Measurements from ENCODE around the gene EML3. TPM values are rescaled to one million over a fixed set of nuclear protein-coding genes. Genes with fewer than 3 reads are reported as not detected.

The EML3 gene
- total and polyA plus RNA-seq, 5 donors from 2014 or later = 16.1 to 165 (median 16.8) TPM

DNA sequence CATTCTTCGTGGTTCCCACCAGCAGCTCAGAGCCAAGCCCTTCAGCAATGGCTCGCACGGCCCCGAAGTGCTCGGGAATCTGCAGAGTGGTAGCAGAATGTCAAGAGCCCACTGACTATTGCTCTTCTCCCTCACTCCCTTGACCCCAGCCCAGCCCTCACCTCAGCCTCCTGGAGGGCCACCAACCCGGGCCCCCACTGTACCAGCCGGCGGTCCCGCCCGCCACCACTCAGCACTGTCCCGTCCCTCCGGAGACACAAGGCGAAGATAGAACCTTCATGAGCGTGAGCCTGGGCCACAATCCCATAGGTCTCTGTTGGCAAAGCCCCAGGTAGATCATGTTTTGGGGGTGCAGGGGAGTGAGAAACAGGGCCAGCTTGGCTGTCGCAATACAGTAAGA is 6.7 kb downstream of the EML3 start:
- H3K4me1 Mint-ChIP-seq = peaks cover 0 to 57% (median 35%) of the 10 kb centered on the region in 4 donors
- peak overlapping the region in 2 of 4 donors; percentile 51 to 60 for H3K4me3 Mint-ChIP-seq
- H3K36me3 ChIP-seq (ENCODE audit: control insufficient read depth, insufficient read depth, low read length) = peaks cover 29% of the 10 kb centered on the region
- DNase-seq (no peak), ATAC-seq (ENCODE audit: low read depth in 2 of 2) (no peak)
- H3K27ac Mint-ChIP-seq = no peak overlapping the region
- no peak overlapping the region for H3K4me3 ChIP-seq (ENCODE audit: low read depth, low read length)
- H3K27me3 ChIP-seq (ENCODE audit: control insufficient read depth, insufficient read depth, low read length) = no peaks in the 10 kb centered on the region
- no peaks in the 10 kb centered on the region for H3K9me3 Mint-ChIP-seq
- peaks cover 33% of the 10 kb centered on the region for H3K36me3 Mint-ChIP-seq
- H3K27me3 Mint-ChIP-seq = no peaks in the 10 kb centered on the region
- no peak overlapping the region for H3K27ac ChIP-seq (ENCODE audit: insufficient read depth, low read length, poor library complexity, severe bottlenecking)
- H3K4me1 ChIP-seq (ENCODE audit: control insufficient read depth, insufficient read depth, low read length, poor library complexity, severe bottlenecking) = peaks cover 20% of the 10 kb centered on the region
- H3K9me3 ChIP-seq (ENCODE audit: control insufficient read depth in 2 of 2, low read length in 2 of 2) = no peaks in the 10 kb centered on the region

DNA sequence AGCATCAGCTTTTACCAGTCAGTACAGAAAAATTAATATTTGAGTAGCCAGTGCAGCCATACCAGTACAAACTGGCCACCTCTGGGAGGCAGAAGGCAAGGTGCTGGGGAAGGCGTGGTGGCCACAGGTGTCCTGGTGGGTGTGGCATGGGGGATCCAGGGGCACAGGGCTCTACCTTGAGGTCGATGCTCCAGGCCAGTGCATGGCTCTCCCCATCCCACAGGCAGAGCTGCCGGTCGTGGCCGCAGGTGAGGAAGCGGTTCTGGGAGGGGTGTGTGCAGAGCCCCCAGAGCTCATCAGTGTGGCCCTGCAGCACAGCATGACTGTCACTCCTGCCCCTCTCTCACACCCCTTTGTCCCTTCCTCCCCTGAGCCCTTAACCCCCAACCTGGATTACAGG is 7.1 kb downstream of the EML3 start:
- no peak overlapping the region for H3K27ac ChIP-seq (ENCODE audit: insufficient read depth, low read length, poor library complexity, severe bottlenecking)
- H3K27me3 ChIP-seq (ENCODE audit: control insufficient read depth, insufficient read depth, low read length) = no peaks in the 10 kb centered on the region
- no peak for DNase-seq
- peaks cover 19% of the 10 kb centered on the region for H3K4me1 ChIP-seq (ENCODE audit: control insufficient read depth, insufficient read depth, low read length, poor library complexity, severe bottlenecking)
- Mint-ChIP-seq H3K27ac (peak overlapping the region in 1 of 3 donors; percentile 25), H3K4me1 (peaks cover 0 to 56% (median 35%) of the 10 kb centered on the region in 4 donors), H3K9me3 (no peaks in the 10 kb centered on the region), H3K4me3 (peak overlapping the region in 1 of 4 donors; percentile 67), H3K36me3 (peaks cover 33% of the 10 kb centered on the region), H3K27me3 (no peaks in the 10 kb centered on the region)
- peaks cover 29% of the 10 kb centered on the region for H3K36me3 ChIP-seq (ENCODE audit: control insufficient read depth, insufficient read depth, low read length)
- H3K4me3 ChIP-seq (ENCODE audit: low read depth, low read length) = no peak overlapping the region
- ATAC-seq (ENCODE audit: low read depth in 2 of 2) = no peak
- no peaks in the 10 kb centered on the region for H3K9me3 ChIP-seq (ENCODE audit: control insufficient read depth in 2 of 2, low read length in 2 of 2)

DNA sequence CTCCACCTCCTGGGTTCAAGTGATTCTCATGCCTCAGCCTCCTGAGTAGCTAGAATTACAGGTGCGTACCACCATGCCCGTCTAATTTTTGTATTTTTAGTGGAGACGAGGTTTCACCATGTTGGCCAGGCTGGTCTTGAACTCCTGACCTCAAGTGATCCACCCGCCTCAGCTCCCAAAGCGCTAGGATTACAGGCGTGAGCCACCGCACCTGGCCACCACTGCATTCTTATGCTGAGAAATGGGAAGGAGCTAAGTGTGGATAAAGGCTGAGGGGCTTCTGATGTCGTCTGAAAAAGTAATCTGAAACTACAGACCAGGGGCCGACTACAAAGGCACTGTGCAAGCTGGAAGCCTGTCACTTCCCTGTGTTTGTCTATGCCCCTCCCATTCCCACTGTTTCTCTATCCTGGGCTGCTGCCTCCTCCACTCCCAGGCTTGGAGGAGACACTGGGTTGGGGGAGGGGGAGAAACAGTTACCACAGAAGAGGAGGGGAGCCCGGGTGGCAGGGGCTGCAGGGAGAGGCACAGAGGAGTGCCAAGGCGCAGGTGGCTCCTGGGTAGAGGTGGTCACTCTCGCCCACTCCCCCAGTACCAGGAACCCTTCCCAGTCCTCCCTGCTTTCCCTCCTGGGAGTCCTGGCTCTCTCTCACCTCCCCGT is 8.0 kb downstream of the EML3 start:
- DNase-seq (no peak), ATAC-seq (ENCODE audit: low read depth in 2 of 2) (no peak)
- H3K36me3 ChIP-seq (ENCODE audit: control insufficient read depth, insufficient read depth, low read length) = peaks cover 26% of the 10 kb centered on the region
- H3K9me3 ChIP-seq (ENCODE audit: control insufficient read depth in 2 of 2, low read length in 2 of 2) = no peaks in the 10 kb centered on the region
- Mint-ChIP-seq H3K27me3 (no peaks in the 10 kb centered on the region), H3K27ac (peak overlapping the region in 2 of 3 donors; percentile 9 to 56), H3K4me1 (peaks cover 5 to 58% (median 36%) of the 10 kb centered on the region in 4 donors), H3K9me3 (no peaks in the 10 kb centered on the region), H3K36me3 (peaks cover 35% of the 10 kb centered on the region), H3K4me3 (peak overlapping the region in 2 of 4 donors; percentile 91 to 95)
- H3K27me3 ChIP-seq (ENCODE audit: control insufficient read depth, insufficient read depth, low read length) = no peaks in the 10 kb centered on the region
- peaks cover 24% of the 10 kb centered on the region for H3K4me1 ChIP-seq (ENCODE audit: control insufficient read depth, insufficient read depth, low read length, poor library complexity, severe bottlenecking)
- no peak overlapping the region for H3K27ac ChIP-seq (ENCODE audit: insufficient read depth, low read length, poor library complexity, severe bottlenecking)
- H3K4me3 ChIP-seq (ENCODE audit: low read depth, low read length) = no peak overlapping the region

DNA sequence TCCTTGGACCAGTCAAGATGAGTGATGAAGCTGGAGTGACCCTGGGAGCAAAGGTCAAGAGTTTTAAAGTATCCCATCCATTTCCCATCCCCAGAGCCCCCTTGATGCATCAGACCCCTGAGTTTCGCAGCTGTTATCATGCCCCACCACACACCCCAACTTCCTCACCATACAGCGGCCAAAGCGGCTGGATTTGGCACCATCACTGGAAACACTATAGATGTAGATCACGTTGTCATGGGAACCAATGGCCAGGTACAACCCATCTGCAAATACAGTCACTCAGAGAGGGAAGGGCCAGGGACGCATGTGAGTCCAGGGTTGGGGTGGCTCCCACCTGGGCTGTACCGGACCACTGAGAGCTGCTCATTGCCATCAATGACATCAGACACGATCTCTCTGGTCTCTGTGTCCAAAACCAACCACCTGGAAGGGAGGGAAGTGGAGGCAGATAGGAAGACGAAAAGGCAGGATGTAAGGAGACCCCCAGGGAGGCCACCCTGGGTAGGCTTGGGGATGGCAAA is 8.7 kb downstream of the EML3 start:
- no peaks in the 10 kb centered on the region for H3K9me3 ChIP-seq (ENCODE audit: control insufficient read depth in 2 of 2, low read length in 2 of 2)
- Mint-ChIP-seq H3K27ac (peak overlapping the region in 2 of 3 donors; percentile 56 to 85), H3K4me1 (peaks cover 11 to 58% (median 39%) of the 10 kb centered on the region in 4 donors)

DNA sequence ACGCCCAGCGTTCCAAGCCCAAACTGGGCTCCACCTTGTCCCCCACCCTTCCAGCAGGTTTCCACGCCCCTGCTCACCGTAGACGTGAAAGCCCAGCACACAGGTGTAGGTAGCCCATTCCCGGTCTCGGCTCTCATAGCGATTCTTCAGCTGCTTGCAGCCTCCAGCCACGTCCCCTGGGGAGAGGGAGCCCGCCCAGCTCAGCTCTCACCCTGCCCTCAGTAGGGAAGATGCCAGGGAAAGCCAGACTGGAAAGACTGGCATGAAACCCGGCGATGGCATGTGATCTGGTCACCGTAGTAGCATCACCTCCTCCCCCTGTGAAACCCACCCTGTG is 9.5 kb downstream of the EML3 start:
- H3K36me3 Mint-ChIP-seq = peaks cover 47% of the 10 kb centered on the region
- peak overlapping the region in 2 of 3 donors; percentile 52 to 85 for H3K27ac Mint-ChIP-seq
- Histone ChIP-seq H3K4me3 (ENCODE audit: low read depth, low read length) (no peak overlapping the region), H3K4me1 (ENCODE audit: control insufficient read depth, insufficient read depth, low read length, poor library complexity, severe bottlenecking) (peaks cover 38% of the 10 kb centered on the region), H3K27ac (ENCODE audit: insufficient read depth, low read length, poor library complexity, severe bottlenecking) (no peak overlapping the region), H3K27me3 (ENCODE audit: control insufficient read depth, insufficient read depth, low read length) (no peaks in the 10 kb centered on the region), H3K36me3 (ENCODE audit: control insufficient read depth, insufficient read depth, low read length) (peaks cover 25% of the 10 kb centered on the region), H3K9me3 (ENCODE audit: control insufficient read depth in 2 of 2, low read length in 2 of 2) (no peaks in the 10 kb centered on the region)
- peak overlapping the region; percentile 82 to 95 (median 87) for H3K4me3 Mint-ChIP-seq
- H3K4me1 Mint-ChIP-seq = peaks cover 11 to 59% (median 43%) of the 10 kb centered on the region in 4 donors
- H3K27me3 Mint-ChIP-seq = no peaks in the 10 kb centered on the region
- no peak for ATAC-seq (ENCODE audit: low read depth in 2 of 2)
- DNase-seq = no peak
- no peaks in the 10 kb centered on the region for H3K9me3 Mint-ChIP-seq

More for the DNA sequence above, 8.7 kb downstream of the EML3 start:
- Mint-ChIP-seq H3K36me3 (peaks cover 41% of the 10 kb centered on the region), H3K9me3 (no peaks in the 10 kb centered on the region), H3K4me3 (peak overlapping the region; percentile 82 to 95 (median 87)), H3K27me3 (no peaks in the 10 kb centered on the region)
- no peak overlapping the region for H3K4me3 ChIP-seq (ENCODE audit: low read depth, low read length)
- peaks cover 30% of the 10 kb centered on the region for H3K4me1 ChIP-seq (ENCODE audit: control insufficient read depth, insufficient read depth, low read length, poor library complexity, severe bottlenecking)
- H3K36me3 ChIP-seq (ENCODE audit: control insufficient read depth, insufficient read depth, low read length) = peaks cover 26% of the 10 kb centered on the region
- no peaks in the 10 kb centered on the region for H3K27me3 ChIP-seq (ENCODE audit: control insufficient read depth, insufficient read depth, low read length)
- no peak for DNase-seq
- ATAC-seq (ENCODE audit: low read depth in 2 of 2) = no peak
- no peak overlapping the region for H3K27ac ChIP-seq (ENCODE audit: insufficient read depth, low read length, poor library complexity, severe bottlenecking)

DNA sequence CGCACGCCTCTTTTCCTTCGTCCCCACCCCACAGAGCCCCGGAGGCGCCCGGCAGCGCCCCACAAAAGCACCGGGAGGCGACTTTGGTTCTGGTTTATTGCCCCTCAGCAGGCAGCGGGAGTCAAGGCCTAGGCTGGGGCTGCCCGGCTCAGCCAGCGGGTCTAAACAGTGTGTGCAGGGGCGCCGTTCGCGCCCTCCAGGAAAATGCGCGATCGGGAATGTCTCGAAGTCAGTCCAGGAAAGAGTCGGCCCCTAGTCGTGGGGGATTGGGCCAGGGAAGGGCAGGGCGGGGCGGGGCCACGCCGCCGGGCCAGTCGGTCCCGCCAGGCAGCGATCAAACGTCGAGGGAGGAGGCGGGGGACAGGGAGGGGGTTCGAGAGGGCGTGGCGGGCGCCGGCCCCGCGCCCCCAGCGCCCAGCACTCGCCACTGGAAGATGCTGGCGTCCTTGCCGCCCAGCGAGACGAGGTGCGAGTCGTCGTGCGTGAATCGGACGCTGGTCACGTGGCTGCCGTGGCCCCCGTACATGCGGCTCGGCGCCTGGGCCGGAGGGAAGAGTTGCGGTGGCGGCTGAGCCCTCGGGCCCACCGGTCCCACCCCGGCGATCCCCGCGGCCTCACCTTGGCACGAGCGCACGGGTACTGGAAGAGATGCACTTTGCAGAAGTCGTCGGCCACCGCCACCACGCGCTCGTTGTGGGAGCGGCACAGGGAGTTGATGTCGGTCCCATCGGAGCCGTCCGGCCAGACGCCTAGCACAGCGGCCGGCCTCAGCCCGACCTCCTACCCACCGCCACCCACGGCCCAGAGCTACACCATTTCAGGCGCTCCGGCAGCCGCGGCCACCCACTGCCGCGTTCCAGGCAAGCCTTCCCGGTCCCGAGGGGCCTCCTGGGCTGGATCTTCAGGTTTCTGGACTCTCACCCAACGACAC is 10.2 kb downstream of the EML3 start:
- Mint-ChIP-seq H3K9me3 (no peaks in the 10 kb centered on the region), H3K36me3 (peaks cover 47% of the 10 kb centered on the region), H3K27me3 (no peaks in the 10 kb centered on the region), H3K4me1 (peaks cover 11 to 59% (median 44%) of the 10 kb centered on the region in 4 donors), H3K27ac (peak overlapping the region; percentile 92 to 97 (median 96)), H3K4me3 (peak overlapping the region; percentile 95 to 100 (median 96))
- Histone ChIP-seq H3K4me1 (ENCODE audit: control insufficient read depth, insufficient read depth, low read length, poor library complexity, severe bottlenecking) (peaks cover 44% of the 10 kb centered on the region), H3K4me3 (ENCODE audit: low read depth, low read length) (peak overlapping the region; percentile 57), H3K27ac (ENCODE audit: insufficient read depth, low read length, poor library complexity, severe bottlenecking) (peak overlapping the region; percentile 90), H3K36me3 (ENCODE audit: control insufficient read depth, insufficient read depth, low read length) (peaks cover 30% of the 10 kb centered on the region), H3K9me3 (ENCODE audit: control insufficient read depth in 2 of 2, low read length in 2 of 2) (no peaks in the 10 kb centered on the region), H3K27me3 (ENCODE audit: control insufficient read depth, insufficient read depth, low read length) (no peaks in the 10 kb centered on the region)
- DNase-seq (peak in 1 of 3 donors; percentile 40), ATAC-seq (ENCODE audit: low read depth in 2 of 2) (no peak)

DNA sequence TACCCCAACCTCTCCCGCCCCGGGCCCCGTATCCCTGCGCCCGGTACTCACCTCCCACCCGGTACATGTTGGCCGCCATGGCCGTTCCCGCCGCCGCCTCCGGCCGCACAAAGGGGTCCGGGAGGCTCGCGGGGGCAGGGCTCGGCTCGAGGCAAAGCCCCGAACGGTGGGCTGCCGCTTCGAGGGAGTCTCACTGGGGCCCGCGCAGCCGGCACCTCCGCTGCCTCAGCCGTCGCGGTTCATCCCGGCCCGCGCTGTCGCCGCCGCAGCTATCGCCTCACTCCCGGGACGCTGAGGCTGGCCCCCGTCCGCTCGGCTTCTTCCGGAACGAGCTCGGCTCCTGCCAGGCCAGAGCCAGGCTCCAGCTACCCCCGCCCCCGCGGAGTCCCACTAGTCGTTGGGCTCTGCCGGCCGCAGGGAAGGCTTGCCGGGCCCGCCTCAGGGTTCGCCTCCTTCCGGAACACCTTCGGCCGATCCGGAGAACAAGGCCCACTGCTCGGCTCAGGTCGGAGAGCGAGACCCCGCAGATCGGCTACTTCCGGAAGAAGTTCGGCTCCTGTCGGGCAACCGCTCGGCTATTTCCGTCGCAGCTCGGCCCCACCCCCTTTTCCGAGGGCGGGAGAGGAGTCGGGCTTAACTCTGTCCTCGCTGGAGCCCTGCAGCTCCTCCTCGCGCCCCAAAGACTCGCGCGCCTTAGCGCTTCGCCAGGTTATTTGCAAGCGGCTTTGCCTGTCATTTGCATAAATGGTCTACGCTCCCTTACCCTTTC is 11.0 kb downstream of the EML3 start, which contains the start of gene MTA2:
MTA2 (minus strand) TSS at position 494 of the 769 bp plus-strand sequence; CDS start at position 79, 415 bp downstream.
- no peaks in the 10 kb centered on the region for H3K27me3 ChIP-seq (ENCODE audit: control insufficient read depth, insufficient read depth, low read length)
- Mint-ChIP-seq H3K4me3 (peak within 1 kb of the TSS; percentile 95 to 100 (median 96)), H3K4me1 (peaks cover 11 to 61% (median 46%) of the 10 kb centered on the region in 4 donors), H3K27me3 (no peaks in the 10 kb centered on the region), H3K9me3 (no peaks in the 10 kb centered on the region), H3K36me3 (peaks cover 47% of the 10 kb centered on the region), H3K27ac (peak within 1 kb of the TSS; percentile 96 to 97 (median 97))
- H3K36me3 ChIP-seq (ENCODE audit: control insufficient read depth, insufficient read depth, low read length) = peaks cover 38% of the 10 kb centered on the region
- no peaks in the 10 kb centered on the region for H3K9me3 ChIP-seq (ENCODE audit: control insufficient read depth in 2 of 2, low read length in 2 of 2)
- peak; percentile 75 to 78 for ATAC-seq (ENCODE audit: low read depth in 2 of 2)
- peak within 1 kb of the TSS; percentile 98 for H3K4me3 ChIP-seq (ENCODE audit: low read depth, low read length)
- H3K27ac ChIP-seq (ENCODE audit: insufficient read depth, low read length, poor library complexity, severe bottlenecking) = peak within 1 kb of the TSS; percentile 90
- peak; percentile 98 to 100 (median 99) for DNase-seq
- peaks cover 48% of the 10 kb centered on the region for H3K4me1 ChIP-seq (ENCODE audit: control insufficient read depth, insufficient read depth, low read length, poor library complexity, severe bottlenecking)

All from CD4-positive, CD25-positive, alpha-beta regulatory T cell (primary cell).